OCI-LY3 (cell line): ENCODE data around the gene LAIR2.

Experiments used
- CTCF ChIP-seq: fragments of 200-600, 300-600 bp; sonication (generic); IDR thresholded peaks from 2 replicates; pipeline ENCODE4 v1.5.1; 2014; ENCODE audit warnings: antibody characterized with exemption, low read length, low read depth
- EZH2phosphoT487 ChIP-seq: fragments of 200-600 bp; shearing (Covaris generic); IDR thresholded peaks from 2 replicates; pipeline ENCODE4 v1.6.1; 2018; ENCODE audit warnings: antibody characterized with exemption, mixed run types, low read depth

GRCh38 chr19:54456423-54457373, 45.9 kb upstream of the LAIR2 start:
- TF ChIP-seq CTCF (no peak), EZH2phosphoT487 (no peak)
